ENCODE measurements around the gene CDKL4.

- TF ChIP-seq CTCF (IDR thresholded peaks at IDR 0.05) = no peak
- no peak for TF ChIP-seq POLR2AphosphoS5 (IDR thresholded peaks at IDR 0.05)
- TF ChIP-seq POLR2A (IDR thresholded peaks at IDR 0.05) = no peak
Observed at GRCh38 chr2:39183673-39184072, 60.1 kb downstream of the CDKL4 start.
